PC-9 (cell line): ENCODE data around the gene ZBTB7A.

Source experiments
- CTCF ChIP-seq: fragments of 200-600 bp; sonication (generic); conservative IDR thresholded peaks from 2 replicates; pipeline ENCODE4 v1.6.1; 2017; ENCODE audit warnings: mixed run types, antibody characterized with exemption, mild to moderate bottlenecking, moderate library complexity
- EZH2 ChIP-seq: fragments of 200-600 bp; sonication (generic); IDR thresholded peaks from 2 replicates; pipeline ENCODE4 v1.8.0; 2017; ENCODE audit warnings: antibody characterized with exemption, low read depth

GRCh38 chr19:4083677-4084546, 17.2 kb upstream of the ZBTB7A start:
- no peak for TF ChIP-seq CTCF
- no peak for TF ChIP-seq EZH2
